NOMO-1 (cell line): ENCODE measurements around the gene RBMS3.

ENCODE experiments used
- DNase-seq, 2 experiments: peaks; one replicate each; lab custom pipeline; 2025; ENCODE audit not compliant: unreplicated experiment in 2 of 2; lab: John Stamatoyannopoulos, UW

The RBMS3 gene

GRCh38 chr3:29335943-29336342 lies 55.1 kb downstream of the RBMS3 start:
- no peak for DNase-seq

- DNase-seq, result no peak
These were observed 56.7 kb downstream of the RBMS3 start for GRCh38 chr3:29337565-29337964.

GRCh38 chr3:29338377-29338776 lies 57.5 kb downstream of the RBMS3 start:
- DNase-seq, result no peak

- no peak for DNase-seq
These were observed 58.4 kb downstream of the RBMS3 start for GRCh38 chr3:29339016-29339833.

GRCh38 chr3:29344154-29344553 lies 63.3 kb downstream of the RBMS3 start:
- DNase-seq, result no peak

- DNase-seq, result no peak
These were observed 64.1 kb downstream of the RBMS3 start for GRCh38 chr3:29344935-29345334.

GRCh38 chr3:29345516-29346300 lies 64.8 kb downstream of the RBMS3 start:
- no peak for DNase-seq

GRCh38 chr3:29346828-29347227 lies 66.0 kb downstream of the RBMS3 start:
- DNase-seq, result no peak

- DNase-seq, result no peak
These were observed 66.5 kb downstream of the RBMS3 start for GRCh38 chr3:29347412-29347811.

- no peak for DNase-seq
These were observed 67.4 kb downstream of the RBMS3 start for GRCh38 chr3:29348316-29348715.

GRCh38 chr3:29349049-29349448 lies 68.2 kb downstream of the RBMS3 start:
- DNase-seq, result no peak

GRCh38 chr3:29353807-29354206 lies 72.9 kb downstream of the RBMS3 start:
- no peak for DNase-seq

- DNase-seq, result no peak
These were observed 74.0 kb downstream of the RBMS3 start for GRCh38 chr3:29354894-29355293.

GRCh38 chr3:29356062-29356461 lies 75.2 kb downstream of the RBMS3 start:
- no peak for DNase-seq

GRCh38 chr3:29360289-29360688 lies 79.4 kb downstream of the RBMS3 start:
- peak in 1 of 2 experiments; percentile 27 for DNase-seq

GRCh38 chr3:29363110-29363509 lies 82.2 kb downstream of the RBMS3 start:
- DNase-seq, result no peak

GRCh38 chr3:29370021-29370420 lies 89.2 kb downstream of the RBMS3 start:
- no peak for DNase-seq

GRCh38 chr3:29370476-29371420 lies 89.9 kb downstream of the RBMS3 start:
- no peak for DNase-seq

GRCh38 chr3:29373131-29373680 lies 92.3 kb downstream of the RBMS3 start:
- no peak for DNase-seq

- no peak for DNase-seq
These were observed 93.4 kb downstream of the RBMS3 start for GRCh38 chr3:29374226-29374625.

- DNase-seq, result no peak
These were observed 98.2 kb downstream of the RBMS3 start for GRCh38 chr3:29379097-29379496.
